Activated CD4-positive, alpha-beta memory T cell treated with anti-CD3 and anti-CD28 coated beads, Interleukin-2, amount 10 ng/mL, durations not matched to agents 7 days and 5 days (primary cell): ENCODE measurements around the gene TBR1. TPM values are rescaled to one million over a fixed set of nuclear protein-coding genes. Genes with fewer than 3 reads are reported as not detected.

Experiments used
- total RNA-seq, 2 experiments: library from RNA; stranded (reverse); gene quantifications; one replicate each; pipeline ENCODE4 v1.2.3, GENCODE V29; 2021

The TBR1 gene
- total RNA-seq, 2 experiments from 2014 or later, result not detected

Other genes with a start within 250 kb of the TBR1 start
- 10 to 100 TPM; 70.9 to 72.9 TPM for gene PSMD14, start 107.9 kb upstream of the TBR1 start, total RNA-seq
- gene SLC4A10, start 208.1 kb downstream of the TBR1 start, total RNA-seq, result 1 to 10 TPM; 3.2 to 3.3 TPM